ENCODE measurements around the gene ADARB2. TPM values are rescaled to one million over a fixed set of nuclear protein-coding genes. Genes with fewer than 3 reads are reported as not detected.

Gene ADARB2
- total RNA-seq, 1 experiment from 2014 or later, result not detected

GRCh38 chr10:1141261-1141660, 596.1 kb downstream of the ADARB2 start:
- H3K9me3 Mint-ChIP-seq (ENCODE audit: low read depth, unreplicated experiment), result peaks cover 8% of the 10 kb centered on the region
- H3K27me3 Mint-ChIP-seq (ENCODE audit: unreplicated experiment), result peaks cover 80% of the 10 kb centered on the region
- no peaks in the 10 kb centered on the region for H3K4me1 Mint-ChIP-seq (ENCODE audit: low read depth, unreplicated experiment)
- no peak overlapping the region for H3K27ac Mint-ChIP-seq (ENCODE audit: unreplicated experiment)
- intact Hi-C loops (cut with micrococcal nuclease; ENCODE audit: unreplicated experiment), result no loop called here
- no peak for DNase-seq
- no peak overlapping the region for H3K4me3 Mint-ChIP-seq (ENCODE audit: low read depth, unreplicated experiment)
- CTCF ChIA-PET, result no interaction called here
- TF ChIP-seq, protein P1, sequence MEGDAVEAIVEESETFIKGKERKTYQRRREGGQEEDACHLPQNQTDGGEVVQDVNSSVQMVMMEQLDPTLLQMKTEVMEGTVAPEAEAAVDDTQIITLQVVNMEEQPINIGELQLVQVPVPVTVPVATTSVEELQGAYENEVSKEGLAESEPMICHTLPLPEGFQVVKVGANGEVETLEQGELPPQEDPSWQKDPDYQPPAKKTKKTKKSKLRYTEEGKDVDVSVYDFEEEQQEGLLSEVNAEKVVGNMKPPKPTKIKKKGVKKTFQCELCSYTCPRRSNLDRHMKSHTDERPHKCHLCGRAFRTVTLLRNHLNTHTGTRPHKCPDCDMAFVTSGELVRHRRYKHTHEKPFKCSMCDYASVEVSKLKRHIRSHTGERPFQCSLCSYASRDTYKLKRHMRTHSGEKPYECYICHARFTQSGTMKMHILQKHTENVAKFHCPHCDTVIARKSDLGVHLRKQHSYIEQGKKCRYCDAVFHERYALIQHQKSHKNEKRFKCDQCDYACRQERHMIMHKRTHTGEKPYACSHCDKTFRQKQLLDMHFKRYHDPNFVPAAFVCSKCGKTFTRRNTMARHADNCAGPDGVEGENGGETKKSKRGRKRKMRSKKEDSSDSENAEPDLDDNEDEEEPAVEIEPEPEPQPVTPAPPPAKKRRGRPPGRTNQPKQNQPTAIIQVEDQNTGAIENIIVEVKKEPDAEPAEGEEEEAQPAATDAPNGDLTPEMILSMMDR (IDR thresholded peaks at IDR 0.05; ENCODE audit: unreplicated experiment), result no peak
- no peaks in the 10 kb centered on the region for H3K36me3 Mint-ChIP-seq (ENCODE audit: insufficient read depth, unreplicated experiment)
- BruUV-seq (replicated peaks), result no TSS peak

DNA sequence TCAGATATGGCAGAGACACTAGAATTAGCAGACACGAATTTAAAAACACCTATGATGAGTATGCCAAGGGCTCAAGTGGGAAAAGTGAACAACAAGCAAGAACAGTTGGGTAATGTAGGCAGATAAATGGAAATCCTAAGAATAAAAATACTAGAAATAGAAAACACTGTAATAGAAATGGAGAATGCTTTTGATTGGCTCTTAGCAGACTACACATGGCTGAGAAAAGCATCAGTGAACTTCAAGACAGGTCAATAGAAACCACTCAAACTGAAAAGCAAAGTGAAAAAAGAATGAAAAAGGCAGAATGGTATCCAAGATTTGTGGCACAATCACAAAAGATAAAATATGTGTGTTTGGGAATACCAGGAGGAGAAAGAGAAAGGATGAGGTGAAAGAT, 598.8 kb downstream of the ADARB2 start:
- H3K27ac Mint-ChIP-seq (ENCODE audit: unreplicated experiment), result no peak overlapping the region
- H3K4me1 Mint-ChIP-seq (ENCODE audit: low read depth, unreplicated experiment), result no peaks in the 10 kb centered on the region
- no peak overlapping the region for H3K4me3 Mint-ChIP-seq (ENCODE audit: low read depth, unreplicated experiment)
- H3K36me3 Mint-ChIP-seq (ENCODE audit: insufficient read depth, unreplicated experiment), result peaks cover 3% of the 10 kb centered on the region
- no TSS peak for BruUV-seq (replicated peaks)
- peaks cover 3% of the 10 kb centered on the region for H3K9me3 Mint-ChIP-seq (ENCODE audit: low read depth, unreplicated experiment)
- TF ChIP-seq, protein P1 (IDR thresholded peaks at IDR 0.05; ENCODE audit: unreplicated experiment), result no peak
- intact Hi-C loops (cut with micrococcal nuclease; ENCODE audit: unreplicated experiment), result no loop called here
- H3K27me3 Mint-ChIP-seq (ENCODE audit: unreplicated experiment), result peaks cover 65% of the 10 kb centered on the region
- DNase-seq, result no peak
- CTCF ChIA-PET, result no interaction called here

- no peak overlapping the region for H3K27ac Mint-ChIP-seq (ENCODE audit: unreplicated experiment)
- H3K9me3 Mint-ChIP-seq (ENCODE audit: low read depth, unreplicated experiment), result peaks cover 3% of the 10 kb centered on the region
- DNase-seq, result no peak
- no TSS peak for BruUV-seq (replicated peaks)
- peaks cover 4% of the 10 kb centered on the region for H3K36me3 Mint-ChIP-seq (ENCODE audit: insufficient read depth, unreplicated experiment)
- intact Hi-C loops (cut with micrococcal nuclease; ENCODE audit: unreplicated experiment), result no loop called here
- no peaks in the 10 kb centered on the region for H3K4me1 Mint-ChIP-seq (ENCODE audit: low read depth, unreplicated experiment)
- TF ChIP-seq, protein P1 (IDR thresholded peaks at IDR 0.05; ENCODE audit: unreplicated experiment), result no peak
- H3K27me3 Mint-ChIP-seq (ENCODE audit: unreplicated experiment), result peaks cover 56% of the 10 kb centered on the region
- CTCF ChIA-PET, result no interaction called here
- no peak overlapping the region for H3K4me3 Mint-ChIP-seq (ENCODE audit: low read depth, unreplicated experiment)
Measured at GRCh38 chr10:1137499-1138163, 599.7 kb downstream of the ADARB2 start.

DNA sequence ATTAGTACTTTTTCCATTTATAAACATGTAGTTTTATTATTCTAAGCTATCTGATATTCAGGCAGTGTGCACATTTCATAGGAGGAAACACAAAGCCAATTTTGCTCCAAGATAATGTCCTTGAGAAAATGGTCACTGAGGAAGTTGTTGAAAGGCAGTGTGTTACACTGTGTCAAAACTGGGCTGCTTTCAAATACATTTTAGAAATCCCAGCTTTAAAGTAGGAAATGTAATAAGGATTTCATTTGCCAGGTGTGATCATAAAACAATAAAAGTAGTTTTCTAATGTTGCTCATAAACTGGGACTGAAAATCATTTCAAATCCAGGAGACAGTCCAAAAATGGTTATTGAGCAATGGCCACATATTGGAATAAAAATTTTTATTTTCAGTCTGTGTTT, 601.1 kb downstream of the ADARB2 start:
- Mint-ChIP-seq H3K4me3 (ENCODE audit: low read depth, unreplicated experiment) (no peak overlapping the region), H3K4me1 (ENCODE audit: low read depth, unreplicated experiment) (no peaks in the 10 kb centered on the region), H3K9me3 (ENCODE audit: low read depth, unreplicated experiment) (peaks cover 3% of the 10 kb centered on the region), H3K27me3 (ENCODE audit: unreplicated experiment) (peaks cover 44% of the 10 kb centered on the region), H3K36me3 (ENCODE audit: insufficient read depth, unreplicated experiment) (peaks cover 4% of the 10 kb centered on the region), H3K27ac (ENCODE audit: unreplicated experiment) (no peak overlapping the region)
- CTCF ChIA-PET, result no interaction called here
- TF ChIP-seq, protein P1 (IDR thresholded peaks at IDR 0.05; ENCODE audit: unreplicated experiment), result no peak
- DNase-seq, result no peak
- no TSS peak for BruUV-seq (replicated peaks)
- intact Hi-C loops (cut with micrococcal nuclease; ENCODE audit: unreplicated experiment), result no loop called here

All from Calu3 (cell line).